GM12878 (cell line): ENCODE data around the gene CCDC51. TPM values are rescaled to one million over a fixed set of nuclear protein-coding genes. Genes with fewer than 3 reads are reported as not detected.

Experiments
- ATAC-seq: fragments of 200-7000 bp; cut with Tn5 transposase; 3 replicates; pipeline ENCODE4 v1.9.1; 2020; ENCODE audit warnings: mild to moderate bottlenecking, moderate library complexity
- BruUV-seq: library from RNA; stranded (reverse); fragments of 400-500 nt; replicated peaks from 2 replicates; lab custom pipeline; 2021; lab: Mats Ljungman, UMichigan
- CTCF ChIA-PET: fragments of 300-600 bp; sonication (Branson Sonifier 250); formaldehyde crosslinking; extraction: SDS; loops from one replicate; lab custom pipeline; 2021; ENCODE audit warnings: inconsistent platforms; lab: Yijun Ruan, JAX
- POLR2A ChIA-PET: fragments of 350-600 bp; formaldehyde crosslinking; extraction: SDS; loops from one replicate; lab custom pipeline; 2021; ENCODE audit warnings: inconsistent platforms; lab: Charles Lee
- RAD21 ChIA-PET: fragments of 300-600 bp; sonication (Branson Sonifier 250); formaldehyde crosslinking; loops from one replicate; lab custom pipeline; 2023; ENCODE audit warnings: antibody characterized with exemption; ENCODE audit not compliant: unreplicated experiment; lab: Charles Lee
- SMC1A ChIA-PET: fragments of 300-600 bp; sonication (Branson Sonifier 250); formaldehyde crosslinking; loops from one replicate; lab custom pipeline; 2023; ENCODE audit not compliant: unreplicated experiment, uncharacterized antibody; lab: Charles Lee
- DNase-seq: peaks from one replicate; pipeline ENCODE4 v3.0.0-alpha.2; 2011; ENCODE audit warnings: low read depth, low spot score
- FAIRE-seq: peaks from 3 replicates; lab custom pipeline; 2011; peaks lifted over from hg19 to GRCh38; lab: Jason Lieb, UNC
- H2AFZ ChIP-seq: 2 replicates; pipeline ENCODE4 v1.6.0; 2011; ENCODE audit warnings: low read depth, low read length, control low read depth; ENCODE audit not compliant: control insufficient read depth
- H3K27ac ChIP-seq: 2 replicates; pipeline ENCODE4 v1.5.1; 2011; ENCODE audit warnings: control low read depth; ENCODE audit not compliant: control insufficient read depth, insufficient read depth
- H3K27me3 ChIP-seq, 2 experiments: replicated peaks in 1 of 2; 2 replicates each; pipeline versions ENCODE4 v1.6.0 to v1.6.1; 2011; ENCODE audit warnings: low read length in 1 of 2; ENCODE audit not compliant: control insufficient read depth in 2 of 2, insufficient read depth in 2 of 2
- H3K36me3 ChIP-seq, 2 experiments: 2 replicates each; pipeline ENCODE4 v1.5.1; 2011; ENCODE audit warnings: low read length in 1 of 2; ENCODE audit not compliant: control insufficient read depth in 2 of 2, insufficient read depth in 2 of 2
- H3K4me1 ChIP-seq: 2 replicates; pipeline ENCODE4 v1.6.1; 2011; ENCODE audit warnings: mild to moderate bottlenecking, low read length, moderate library complexity, mixed read lengths; ENCODE audit not compliant: control insufficient read depth, insufficient read depth
- H3K4me2 ChIP-seq: 2 replicates; pipeline ENCODE4 v1.6.0; 2011; ENCODE audit warnings: control low read depth; ENCODE audit not compliant: control insufficient read depth, insufficient read depth
- H3K4me3 ChIP-seq: fragments of 200-600 bp; sonication (generic); 2 replicates; pipeline ENCODE4 v1.5.1; 2016
- H3K79me2 ChIP-seq: 2 replicates; pipeline ENCODE4 v1.6.0; 2011; ENCODE audit warnings: low read length; ENCODE audit not compliant: control insufficient read depth, insufficient read depth
- H3K9ac ChIP-seq: 2 replicates; pipeline ENCODE4 v1.8.0; 2011; ENCODE audit warnings: low read length, control low read depth, mixed read lengths; ENCODE audit not compliant: control insufficient read depth, insufficient read depth
- H3K9me3 ChIP-seq: replicated peaks from 3 replicates; pipeline ENCODE4 v1.5.1; 2011; ENCODE audit warnings: mild to moderate bottlenecking, low read length; ENCODE audit not compliant: control insufficient read depth, insufficient read depth
- H4K20me1 ChIP-seq: 2 replicates; pipeline ENCODE4 v1.6.0; 2011; ENCODE audit not compliant: control insufficient read depth, insufficient read depth
- CEBPB ChIP-seq, 2 experiments: fragments of 150-350 bp in 1 of 2; IDR thresholded peaks; 2 replicates each; pipeline ENCODE4 v1.6.1; 2012 to 2014; ENCODE audit warnings: low read depth in 2 of 2, low read length in 2 of 2, borderline replicate concordance in 1 of 2, inconsistent platforms in 1 of 2
- CREM ChIP-seq: IDR thresholded peaks from 2 replicates; pipeline ENCODE4 v1.6.1; 2014; ENCODE audit warnings: antibody characterized with exemption, low read depth
- EP300 ChIP-seq, 2 experiments: fragments of 150-350 bp in 1 of 2; IDR thresholded peaks; 2 replicates each; pipeline ENCODE4 v1.6.1; 2011 to 2012; ENCODE audit warnings: low read depth in 2 of 2, low read length in 2 of 2, borderline replicate concordance in 1 of 2, improper control_type of control experiment in 1 of 2, inconsistent platforms in 1 of 2; ENCODE audit not compliant: control insufficient read depth in 1 of 2
- EZH2 ChIP-seq: IDR thresholded peaks from 2 replicates; pipeline ENCODE4 v1.6.1; 2012; ENCODE audit warnings: low read depth, mild to moderate bottlenecking, control low read depth, inconsistent platforms, low read length, borderline replicate concordance; ENCODE audit not compliant: control insufficient read depth
- FOXK2 ChIP-seq: fragments of 450-650 bp; IDR thresholded peaks from 2 replicates; pipeline ENCODE4 v1.6.1; 2017; ENCODE audit warnings: mild to moderate bottlenecking, moderate library complexity
- HDAC2 ChIP-seq: fragments of 200-600 bp; sonication (generic); IDR thresholded peaks from 2 replicates; pipeline ENCODE4 v1.6.1; 2017
- HDGF ChIP-seq: fragments of 450-650 bp; IDR thresholded peaks from 2 replicates; pipeline ENCODE4 v1.6.1; 2016; ENCODE audit warnings: antibody characterized with exemption
- NR2F1 ChIP-seq: fragments of 450-650 bp; conservative IDR thresholded peaks from 2 replicates; pipeline ENCODE4 v1.6.1; 2017; ENCODE audit warnings: mild to moderate bottlenecking
- NRF1 ChIP-seq: conservative IDR thresholded peaks from 2 replicates; pipeline ENCODE4 v1.6.1; 2011; ENCODE audit warnings: mild to moderate bottlenecking, low read depth, low read length, improper control_type of control experiment
- POLR2AphosphoS5 ChIP-seq: IDR thresholded peaks from 2 replicates; pipeline ENCODE4 v1.6.1; 2011; ENCODE audit warnings: mild to moderate bottlenecking, low read length, inconsistent platforms
- RELA ChIP-seq: fragments of 450-650 bp; IDR thresholded peaks from 2 replicates; pipeline ENCODE4 v1.8.0; 2014; ENCODE audit warnings: borderline replicate concordance; ENCODE audit not compliant: partially characterized antibody
- RFX5 ChIP-seq: IDR thresholded peaks from 2 replicates; pipeline ENCODE4 v1.6.1; 2011; ENCODE audit warnings: low read depth, low read length, improper control_type of control experiment
- TAF1 ChIP-seq: IDR thresholded peaks from 2 replicates; pipeline ENCODE4 v1.6.1; 2011; ENCODE audit warnings: mild to moderate bottlenecking, low read depth, low read length, borderline replicate concordance
- TBL1XR1 ChIP-seq: IDR thresholded peaks from 2 replicates; pipeline ENCODE4 v1.6.1; 2012; ENCODE audit warnings: low read depth, low read length, improper control_type of control experiment
- YBX1 ChIP-seq: fragments of 450-650 bp; IDR thresholded peaks from 2 replicates; pipeline ENCODE4 v1.6.1; 2016; ENCODE audit warnings: antibody characterized with exemption
- ZBED1 ChIP-seq: IDR thresholded peaks from 2 replicates; pipeline ENCODE4 v1.6.1; 2016; ENCODE audit warnings: borderline replicate concordance
- ZNF217 ChIP-seq: fragments of 450-650 bp; IDR thresholded peaks from 2 replicates; pipeline ENCODE4 v1.6.1; 2017; ENCODE audit warnings: antibody characterized with exemption, mild to moderate bottlenecking
- ZNF24 ChIP-seq: fragments of 450-650 bp; IDR thresholded peaks from 2 replicates; pipeline ENCODE4 v1.6.1; 2017; ENCODE audit warnings: antibody characterized with exemption, mild to moderate bottlenecking
- WGBS: methylation state at CpG from one replicate; pipeline ENCODE4 v1.1.6; 2016; ENCODE audit warnings: low lambda C conversion rate; ENCODE audit not compliant: insufficient replicate concordance, insufficient coverage; ENCODE audit errors: missing lambda C conversion rate; 5-methylcytosine and 5-hydroxymethylcytosine counted together
- in situ Hi-C: fragments of 300-500 bp; cut with MboI; formaldehyde crosslinking; loops from 9 replicates; pipeline ENCODE4 v1.14.3; 2018; ENCODE audit warnings: mixed read lengths
- intact Hi-C: fragments of 100-400 bp; cut with micrococcal nuclease; formaldehyde crosslinking; loops from one replicate; pipeline ENCODE4 v1.14.2; 2022; ENCODE audit not compliant: unreplicated experiment
- polyA plus RNA-seq, 11 experiments: library from polyadenylated mRNA; depleted of rRNA in 4 of 11; unstranded in 6 of 11; stranded (reverse) in 5 of 11; fragments of >200 nt; fragmentation: Nextera tagmentation in 4 of 11; fragmentation: Illumina TruSeq in 1 of 11; extraction: Ambion mirVana in 4 of 11; extraction: Trizol in 1 of 11; gene quantifications; 1 replicate in 1 of 11; 2 replicates in 10 of 11; pipeline versions ENCODE4 v1.2.1 to v1.2.3, GENCODE V29; 2011 to 2016; ENCODE audit warnings: inconsistent platforms in 2 of 11, missing spikeins in 2 of 11, low read depth in 1 of 11
- total RNA-seq, 4 experiments: library from RNA; depleted of rRNA in 3 of 4; stranded (reverse); fragments of >200 nt in 3 of 4; fragmentation: Illumina TruSeq in 1 of 4; extraction: Trizol in 1 of 4; gene quantifications; 2 replicates each; pipeline versions ENCODE4 v1.2.1 to v1.2.3, GENCODE V29; 2013 to 2021
- TF ChIP-seq, protein P1 (sequence below): IDR thresholded peaks from 2 replicates; pipeline ENCODE4 v1.6.1; 2012; ENCODE audit warnings: low read depth, low read length, improper control_type of control experiment
- TF ChIP-seq, protein P2 (sequence below): IDR thresholded peaks from 2 replicates; pipeline ENCODE4 v1.6.1; 2011; ENCODE audit warnings: low read depth, mild to moderate bottlenecking, low read length, moderate library complexity, borderline replicate concordance; ENCODE audit errors: extremely low read depth

The CCDC51 gene
- total and polyA plus RNA-seq, 10 of the 15 experiments (the other 5 are each of a cell fraction or from before 2014, with no cell fraction given) = 10.6 to 54.9 (median 28.5) TPM

DNA sequence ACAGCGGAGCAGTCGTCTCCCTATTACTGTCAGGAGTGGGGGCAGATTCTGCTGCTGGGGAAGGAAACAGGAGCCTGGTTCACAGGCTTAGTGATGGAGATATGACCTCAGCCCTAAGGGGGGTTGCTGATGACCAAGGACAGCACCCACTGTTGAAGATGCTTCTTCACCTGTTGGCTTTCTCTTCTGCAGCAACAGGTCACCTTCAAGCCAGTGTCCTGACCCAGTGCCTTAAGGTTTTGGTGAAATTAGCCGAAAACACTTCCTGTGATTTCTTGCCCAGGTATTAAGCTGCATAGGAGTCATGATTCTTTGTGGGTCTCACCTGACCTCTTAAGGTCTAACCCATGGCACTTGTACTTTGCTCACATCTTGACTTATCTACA is 20.6 kb upstream of the CCDC51 start:
- H3K36me3 ChIP-seq = peaks cover 13 to 18% of the 10 kb centered on the region in 2 experiments
- FAIRE-seq = no peak
- no peaks in the 10 kb centered on the region for H4K20me1 ChIP-seq
- TF ChIP-seq HDGF (no peak), FOXK2 (no peak), POLR2AphosphoS5 (no peak), RELA (no peak), NR2F1 (no peak), TAF1 (no peak), TBL1XR1 (no peak), HDAC2 (no peak), ZNF217 (no peak), CEBPB (IDR thresholded peaks at IDR 0.05; ENCODE audit: borderline replicate concordance in 1 of 2, low read depth in 2 of 2, low read length in 2 of 2) (no peak), EP300 (IDR thresholded peaks at IDR 0.05; ENCODE audit: borderline replicate concordance in 1 of 2, control insufficient read depth in 1 of 2, low read depth in 2 of 2, low read length in 2 of 2) (no peak), YBX1 (no peak), ZBED1 (no peak), CREM (no peak), EZH2 (no peak), RFX5 (no peak), NRF1 (no peak), ZNF24 (no peak)
- TF ChIP-seq, protein P1, sequence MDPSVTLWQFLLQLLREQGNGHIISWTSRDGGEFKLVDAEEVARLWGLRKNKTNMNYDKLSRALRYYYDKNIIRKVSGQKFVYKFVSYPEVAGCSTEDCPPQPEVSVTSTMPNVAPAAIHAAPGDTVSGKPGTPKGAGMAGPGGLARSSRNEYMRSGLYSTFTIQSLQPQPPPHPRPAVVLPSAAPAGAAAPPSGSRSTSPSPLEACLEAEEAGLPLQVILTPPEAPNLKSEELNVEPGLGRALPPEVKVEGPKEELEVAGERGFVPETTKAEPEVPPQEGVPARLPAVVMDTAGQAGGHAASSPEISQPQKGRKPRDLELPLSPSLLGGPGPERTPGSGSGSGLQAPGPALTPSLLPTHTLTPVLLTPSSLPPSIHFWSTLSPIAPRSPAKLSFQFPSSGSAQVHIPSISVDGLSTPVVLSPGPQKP = no peak
- TF ChIP-seq, protein P2, sequence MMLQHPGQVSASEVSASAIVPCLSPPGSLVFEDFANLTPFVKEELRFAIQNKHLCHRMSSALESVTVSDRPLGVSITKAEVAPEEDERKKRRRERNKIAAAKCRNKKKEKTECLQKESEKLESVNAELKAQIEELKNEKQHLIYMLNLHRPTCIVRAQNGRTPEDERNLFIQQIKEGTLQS = no peak
- H3K4me2 ChIP-seq = no peak overlapping the region
- no peak for ATAC-seq
- ChIA-PET CTCF (interaction anchor here (1.5 kb wide), 1 partner anchor 25 kb away, joined by 4 read pairs; no protein-coding TSS in a partner anchor), POLR2A (no interaction called here), SMC1A (interaction anchor here (0.9 to 1.1 kb wide), 2 partner anchors 20 to 24 kb away, joined by 3 read pairs; no protein-coding TSS in a partner anchor), RAD21 (no interaction called here)
- no peak overlapping the region for H3K4me3 ChIP-seq
- H3K4me1 ChIP-seq = peaks cover 4% of the 10 kb centered on the region
- no peak overlapping the region for H3K9ac ChIP-seq
- BruUV-seq = no TSS peak
- no peak overlapping the region for H2AFZ ChIP-seq
- H3K79me2 ChIP-seq = no peaks in the 10 kb centered on the region
- no peaks in the 10 kb centered on the region for H3K9me3 ChIP-seq
- 98% methylated on average over 3 of the region's 3 CpGs for WGBS
- no peaks in the 10 kb centered on the region for H3K27me3 ChIP-seq
- no peak overlapping the region for H3K27ac ChIP-seq
- in situ Hi-C loops (no loop called here), intact Hi-C loops (no loop called here)
- no peak for DNase-seq
